ENCODE measurements around the gene CD47.

- TF ChIP-seq POLR2AphosphoS5 (IDR thresholded peaks at IDR 0.05; ENCODE audit: low read depth, low read length) (no peak), TAF1 (IDR thresholded peaks at IDR 0.05; ENCODE audit: borderline replicate concordance, insufficient read depth, low read length) (no peak), SIN3A (IDR thresholded peaks at IDR 0.05; ENCODE audit: borderline replicate concordance, insufficient read depth, low read length) (no peak), FOXP2 (optimal IDR thresholded peaks at IDR 0.05; ENCODE audit: borderline replicate concordance, extremely low read depth, extremely low read length, insufficient read depth) (no peak)
- TF ChIP-seq, protein P1, sequence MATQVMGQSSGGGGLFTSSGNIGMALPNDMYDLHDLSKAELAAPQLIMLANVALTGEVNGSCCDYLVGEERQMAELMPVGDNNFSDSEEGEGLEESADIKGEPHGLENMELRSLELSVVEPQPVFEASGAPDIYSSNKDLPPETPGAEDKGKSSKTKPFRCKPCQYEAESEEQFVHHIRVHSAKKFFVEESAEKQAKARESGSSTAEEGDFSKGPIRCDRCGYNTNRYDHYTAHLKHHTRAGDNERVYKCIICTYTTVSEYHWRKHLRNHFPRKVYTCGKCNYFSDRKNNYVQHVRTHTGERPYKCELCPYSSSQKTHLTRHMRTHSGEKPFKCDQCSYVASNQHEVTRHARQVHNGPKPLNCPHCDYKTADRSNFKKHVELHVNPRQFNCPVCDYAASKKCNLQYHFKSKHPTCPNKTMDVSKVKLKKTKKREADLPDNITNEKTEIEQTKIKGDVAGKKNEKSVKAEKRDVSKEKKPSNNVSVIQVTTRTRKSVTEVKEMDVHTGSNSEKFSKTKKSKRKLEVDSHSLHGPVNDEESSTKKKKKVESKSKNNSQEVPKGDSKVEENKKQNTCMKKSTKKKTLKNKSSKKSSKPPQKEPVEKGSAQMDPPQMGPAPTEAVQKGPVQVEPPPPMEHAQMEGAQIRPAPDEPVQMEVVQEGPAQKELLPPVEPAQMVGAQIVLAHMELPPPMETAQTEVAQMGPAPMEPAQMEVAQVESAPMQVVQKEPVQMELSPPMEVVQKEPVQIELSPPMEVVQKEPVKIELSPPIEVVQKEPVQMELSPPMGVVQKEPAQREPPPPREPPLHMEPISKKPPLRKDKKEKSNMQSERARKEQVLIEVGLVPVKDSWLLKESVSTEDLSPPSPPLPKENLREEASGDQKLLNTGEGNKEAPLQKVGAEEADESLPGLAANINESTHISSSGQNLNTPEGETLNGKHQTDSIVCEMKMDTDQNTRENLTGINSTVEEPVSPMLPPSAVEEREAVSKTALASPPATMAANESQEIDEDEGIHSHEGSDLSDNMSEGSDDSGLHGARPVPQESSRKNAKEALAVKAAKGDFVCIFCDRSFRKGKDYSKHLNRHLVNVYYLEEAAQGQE (IDR thresholded peaks at IDR 0.05; ENCODE audit: insufficient read depth in 1 of 2, low read depth in 2 of 2, low read length in 2 of 2) = no peak
Measured at GRCh38 chr3:108029466-108029865, 61.4 kb downstream of the CD47 start.
